ENCODE data around the gene ADPRM.
A peak's percentile ranks its signal among the peaks of the same experiment; 100 is the strongest.
"Not testable (repeated sequence)": the region's sequence is repeated elsewhere in the genome, so short reads cannot be mapped to it uniquely, and the experiment has no call there.

The ADPRM gene

DNA sequence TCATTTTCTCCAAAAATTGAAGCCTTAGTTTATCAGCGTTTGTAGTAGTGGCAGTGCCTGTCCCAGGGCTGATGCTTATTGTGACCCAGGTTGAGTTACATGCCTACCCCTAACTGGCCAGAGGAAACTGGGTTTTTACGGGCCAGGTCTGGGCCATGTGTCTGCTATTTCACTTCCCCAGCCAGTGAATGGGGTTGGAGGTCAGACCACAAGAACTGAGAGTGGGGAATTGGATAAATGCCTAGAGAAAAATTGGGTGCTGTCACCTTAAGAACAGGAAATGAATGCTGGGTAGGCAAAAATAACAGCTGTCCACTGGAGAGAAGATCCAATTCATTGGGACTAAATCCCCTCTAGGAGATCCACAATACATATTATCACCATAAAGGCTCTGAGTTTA lies 5.2 kb downstream of the ADPRM start:
- DNase-seq: no peak

DNA sequence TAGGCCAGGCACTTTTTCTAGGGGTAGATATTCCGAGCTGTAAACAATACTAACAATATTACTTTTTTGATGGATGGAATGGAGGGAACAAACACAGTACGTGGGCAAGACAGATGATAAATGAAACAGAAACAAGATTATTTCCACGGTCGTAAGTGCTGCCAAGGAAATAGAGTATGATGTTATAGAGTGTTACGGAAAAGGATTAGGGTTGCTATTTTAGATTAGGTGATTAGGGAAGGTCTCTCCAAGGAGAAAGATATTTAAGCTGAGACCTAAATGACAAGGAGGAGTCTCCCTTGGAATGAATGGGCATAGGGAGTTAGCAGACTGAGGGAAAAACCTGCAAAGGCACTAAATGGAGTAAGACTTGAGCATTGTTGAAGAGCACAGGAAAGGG lies 8.3 kb downstream of the ADPRM start:
- no peak for DNase-seq

DNA sequence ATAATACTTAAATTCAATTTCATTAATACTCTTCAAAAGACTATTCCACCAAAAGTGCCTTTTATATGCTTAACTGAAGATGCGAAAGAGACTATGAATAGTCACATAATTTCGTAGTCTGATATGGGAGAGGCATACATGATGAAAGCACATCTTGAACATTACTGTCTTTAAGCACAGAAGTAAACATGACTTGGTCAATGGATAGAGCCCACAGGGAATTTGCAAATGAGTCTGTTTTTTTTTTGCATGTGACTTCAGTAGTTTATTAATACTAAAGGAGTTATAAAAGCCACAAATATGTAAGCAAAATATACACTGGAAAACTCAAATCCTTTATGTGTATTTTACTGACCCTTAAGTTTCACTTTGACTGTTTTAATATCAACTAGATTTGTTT lies 15.9 kb downstream of the ADPRM start:
- no peak for DNase-seq

DNA sequence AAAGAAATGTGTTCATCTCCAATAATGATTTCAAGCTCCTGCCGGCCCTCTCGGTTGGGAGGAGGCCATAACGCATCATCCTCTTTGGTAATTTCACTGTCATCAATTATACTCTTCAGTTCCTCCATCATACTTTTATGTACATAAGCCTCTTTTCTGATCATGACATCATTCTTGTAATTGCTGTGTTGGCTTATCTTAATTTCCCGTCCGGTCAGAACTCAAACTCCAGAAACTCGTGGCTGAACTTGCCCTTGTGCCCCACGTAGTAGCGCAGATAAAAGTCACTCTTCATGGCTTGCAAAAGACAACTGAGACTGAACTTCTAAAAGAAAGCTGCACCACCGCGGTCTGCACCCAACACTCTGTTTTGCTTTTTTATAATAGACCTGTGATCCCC lies 18.8 kb downstream of the ADPRM start:
- no peak for DNase-seq

DNA sequence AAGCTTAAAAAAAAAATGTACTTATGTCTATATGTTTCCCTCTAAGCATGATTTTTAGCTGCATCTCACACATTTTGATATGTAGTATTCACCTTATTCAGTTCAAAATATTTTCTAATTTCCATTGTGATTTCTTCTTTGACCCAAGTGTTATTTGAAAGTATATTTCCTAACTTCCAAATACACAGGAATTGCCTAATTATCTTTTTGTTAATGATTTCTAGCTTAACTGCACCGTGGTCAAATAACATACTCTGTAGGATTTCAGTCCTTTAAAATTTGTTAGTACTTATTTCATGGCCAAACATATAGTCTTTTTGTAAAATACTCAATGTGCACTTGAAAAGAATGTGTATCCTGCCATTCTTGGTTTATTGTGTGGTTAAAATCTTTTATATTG lies 21.2 kb downstream of the ADPRM start:
- DNase-seq: no peak

DNA sequence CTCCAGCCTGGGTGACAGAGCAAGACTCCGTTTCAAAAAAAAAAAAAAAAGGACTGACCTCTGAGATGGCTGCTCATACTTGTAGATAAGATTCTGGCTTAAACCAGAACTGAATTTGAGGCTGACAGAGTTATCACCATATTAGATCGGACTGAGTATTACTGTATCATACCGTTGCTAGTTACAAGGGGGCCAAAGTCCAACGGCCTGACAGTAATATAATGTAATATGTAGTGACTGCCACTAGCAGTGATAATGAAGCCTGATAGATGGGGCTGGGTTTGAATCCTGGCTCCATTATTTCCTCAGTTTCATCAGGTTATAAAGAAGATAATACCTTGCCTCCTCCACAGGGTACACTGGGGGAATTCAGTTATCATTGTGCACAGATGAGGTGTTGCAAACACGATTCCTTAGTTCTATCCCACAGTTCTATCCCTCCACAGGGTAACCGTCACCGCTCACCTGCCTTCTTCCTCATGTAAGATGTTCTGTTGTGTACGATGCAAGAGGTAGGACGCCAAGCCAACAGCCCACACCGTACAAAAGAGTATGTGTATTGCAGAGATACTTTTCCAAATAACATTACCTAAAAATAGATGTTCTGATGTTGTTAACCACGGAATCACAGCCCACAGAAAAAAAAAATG lies 27.3 kb downstream of the ADPRM start:
- no peak for DNase-seq

DNA sequence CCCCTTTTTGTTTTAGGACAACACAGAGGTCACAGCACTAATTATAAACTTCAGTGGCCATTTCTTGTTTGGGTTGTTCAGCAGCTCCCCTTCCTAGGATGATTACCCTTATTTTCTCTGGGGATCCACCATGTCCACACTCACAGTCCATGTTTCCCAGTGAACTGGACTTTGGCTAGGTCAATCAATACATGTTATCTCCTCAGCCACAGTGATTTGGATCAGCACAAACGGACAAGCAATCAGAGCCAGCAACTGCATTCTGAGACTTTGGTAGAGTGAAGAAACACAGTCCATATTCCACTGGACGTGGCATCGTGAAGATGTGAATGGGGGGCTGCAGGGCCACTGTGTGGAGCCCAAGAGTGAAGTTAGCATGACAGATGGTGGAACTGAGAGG lies 27.9 kb downstream of the ADPRM start:
- no peak for DNase-seq

DNA sequence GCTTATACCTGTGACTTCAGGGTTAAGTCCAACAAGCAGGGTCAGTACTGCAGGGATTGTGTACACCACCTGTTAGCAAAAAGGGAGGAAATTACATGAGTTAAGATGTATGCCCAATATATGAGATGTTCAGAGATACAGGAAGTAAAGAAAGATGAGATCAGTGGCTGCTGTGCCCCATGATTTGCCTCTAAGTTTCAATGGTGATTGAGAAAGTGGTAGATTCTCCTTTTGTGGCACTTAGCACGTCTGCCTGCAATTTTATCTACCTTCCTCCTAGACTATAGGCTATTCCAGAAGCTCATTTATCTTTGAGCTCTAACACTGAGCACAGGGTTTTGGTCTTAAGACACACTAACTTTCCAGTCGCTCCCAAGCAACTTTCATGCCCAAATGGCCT lies 28.8 kb downstream of the ADPRM start:
- no peak for DNase-seq

DNA sequence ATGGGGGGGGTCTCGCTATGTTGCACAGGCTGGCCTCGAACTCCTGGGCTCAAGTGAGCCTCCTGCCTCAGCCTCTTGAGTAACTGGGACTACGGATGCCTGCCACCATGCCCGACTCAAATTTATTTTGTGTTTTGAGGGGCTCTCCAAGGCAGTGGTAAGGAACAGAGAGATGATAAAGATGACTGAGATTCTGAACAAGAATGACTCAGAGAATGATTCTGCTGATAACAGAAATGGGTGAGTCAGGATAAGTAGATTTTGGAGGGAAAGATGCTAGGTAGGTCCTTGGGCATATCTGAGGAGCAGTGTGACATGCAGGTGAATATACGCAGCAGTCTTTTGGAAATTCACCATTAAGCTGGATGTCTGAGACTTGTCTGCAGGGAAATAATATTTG lies 29.8 kb downstream of the ADPRM start:
- DNase-seq: no peak

DNA sequence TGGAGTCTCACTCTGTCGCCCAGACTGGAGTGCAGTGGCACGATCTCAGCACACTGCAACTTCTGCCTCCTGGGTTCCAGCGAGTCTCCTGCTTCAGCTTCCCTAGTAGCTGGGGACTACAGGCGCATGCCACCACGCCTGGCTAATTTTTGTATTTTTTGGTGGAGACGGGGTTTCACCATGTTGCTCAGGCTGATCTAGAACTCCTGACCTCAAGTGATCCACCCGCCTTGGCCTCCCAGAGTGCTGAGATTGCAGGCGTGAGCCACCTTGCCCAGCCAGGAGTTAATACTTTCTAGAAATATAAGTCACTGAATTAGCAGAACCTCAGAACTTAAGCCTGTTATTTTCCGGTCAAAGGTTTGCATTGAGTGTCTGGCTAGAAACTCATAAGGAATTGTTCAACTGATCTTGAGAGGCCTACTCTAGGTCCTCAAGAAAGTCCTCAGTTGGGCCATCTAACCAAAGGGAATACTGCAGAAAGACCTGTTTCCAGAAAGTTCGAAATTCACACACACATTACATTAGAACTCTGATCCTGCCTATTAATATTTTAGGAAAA lies 31.0 kb downstream of the ADPRM start:
- DNase-seq: no peak

DNA sequence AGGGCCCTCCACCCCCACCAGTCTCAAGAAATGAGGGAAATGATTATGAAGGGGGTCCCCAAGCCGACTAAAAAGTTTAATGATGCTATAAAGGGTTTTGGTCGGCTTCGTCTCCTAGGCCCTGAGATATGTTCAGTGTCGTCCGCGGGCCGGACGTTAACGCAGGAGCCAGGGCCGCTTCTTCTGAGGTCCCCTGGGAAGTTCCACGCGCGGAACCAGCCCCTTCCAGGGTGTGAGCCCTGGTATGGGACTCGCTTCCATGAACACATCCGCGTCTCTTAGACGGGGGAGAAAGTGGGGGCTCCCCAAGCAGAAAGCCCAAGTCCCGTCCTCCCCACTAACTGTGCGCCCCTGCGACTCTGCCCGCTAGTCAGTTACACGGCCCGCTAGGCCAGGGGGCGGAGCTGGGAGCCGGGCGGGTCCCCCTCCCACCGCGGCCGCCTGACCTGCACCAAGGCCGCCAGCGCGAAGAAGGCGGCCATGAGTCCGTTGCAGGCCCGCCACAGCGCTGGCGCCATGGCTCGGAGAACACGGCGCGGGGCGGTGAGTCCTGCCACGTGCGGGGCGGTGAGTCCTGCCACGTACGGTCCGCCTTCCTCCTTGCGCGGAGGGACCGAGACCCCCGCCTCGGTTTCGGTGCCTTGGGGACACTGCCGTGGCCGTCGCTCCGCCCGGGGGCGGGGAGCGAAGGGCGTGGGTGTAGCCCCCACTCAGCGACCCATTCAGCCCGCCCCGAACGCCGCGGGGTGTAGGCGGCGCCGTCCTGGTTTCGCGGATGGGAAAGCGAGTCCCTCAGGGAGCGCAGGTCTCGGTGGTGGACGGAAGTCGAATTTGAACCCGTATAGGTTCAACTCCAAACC lies 32.2 kb downstream of the ADPRM start, which contains the start of gene TMEM220:
TSS of gene TMEM220 (minus strand) at position 690 of the 860 bp plus-strand sequence. CDS start at position 518, 172 bp downstream.
- no peak for DNase-seq

DNA sequence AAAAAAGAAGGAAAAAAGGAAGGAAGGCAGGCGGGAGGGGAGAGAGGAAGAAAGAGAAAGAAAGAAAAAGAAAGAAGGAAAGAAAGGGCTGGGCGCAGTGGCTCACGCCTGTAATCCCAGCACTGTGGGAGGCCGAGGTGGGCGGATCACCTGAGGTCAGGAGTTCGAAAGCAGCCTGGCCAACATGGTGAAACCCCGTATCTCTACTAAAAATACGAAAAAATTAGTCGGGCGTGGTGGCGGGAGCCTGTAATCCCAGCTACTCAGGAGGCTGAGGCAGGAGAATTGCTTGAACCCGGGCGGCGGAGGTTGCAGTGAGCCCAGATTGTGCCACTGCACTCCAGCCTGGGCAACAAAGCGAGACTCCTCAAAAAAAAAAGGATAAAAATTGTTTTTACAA lies 32.9 kb downstream of the ADPRM start:
- not testable (repeated sequence) for DNase-seq

DNA sequence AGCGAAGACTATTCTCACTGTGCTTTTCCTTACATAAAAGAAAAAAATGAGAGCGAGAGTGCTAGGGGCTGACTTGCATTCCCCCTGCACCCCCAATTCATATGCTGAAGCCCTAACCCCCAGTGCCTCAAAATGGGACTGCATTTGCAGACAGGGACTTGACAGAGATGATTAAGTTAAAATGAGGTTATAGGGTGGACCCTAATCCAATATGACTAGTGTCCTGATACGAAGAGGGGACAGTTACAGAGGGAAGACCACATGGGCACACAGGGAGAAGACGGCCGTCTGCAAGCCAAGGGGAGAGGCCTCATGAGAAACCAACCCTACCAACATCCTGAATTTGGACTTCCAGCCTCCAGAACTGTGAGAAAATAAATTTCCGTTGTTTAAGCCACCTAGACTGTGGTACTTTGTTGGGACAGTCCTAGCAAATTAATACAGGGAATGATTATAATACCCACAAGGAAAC lies 34.0 kb downstream of the ADPRM start:
- DNase-seq: no peak

DNA sequence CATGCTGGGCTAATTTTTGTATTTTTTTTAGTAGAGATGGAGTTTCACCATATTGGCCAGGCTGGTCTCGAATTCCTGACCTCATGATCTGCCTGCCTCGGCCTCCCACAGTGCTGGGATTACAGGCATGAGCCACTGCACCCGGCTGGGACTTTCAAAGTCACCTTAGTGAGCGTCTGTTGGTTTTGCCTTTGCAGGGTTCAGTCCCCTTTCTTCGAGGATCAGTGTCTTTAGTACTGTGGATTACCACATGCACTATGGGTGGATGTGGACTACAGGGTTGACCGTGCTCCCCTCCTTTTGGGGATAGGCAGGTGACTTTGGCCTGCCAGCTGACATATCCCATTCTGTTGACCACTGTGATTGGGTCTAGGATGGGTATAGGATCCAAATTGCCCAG lies 34.7 kb downstream of the ADPRM start:
- not testable (repeated sequence) for DNase-seq

DNA sequence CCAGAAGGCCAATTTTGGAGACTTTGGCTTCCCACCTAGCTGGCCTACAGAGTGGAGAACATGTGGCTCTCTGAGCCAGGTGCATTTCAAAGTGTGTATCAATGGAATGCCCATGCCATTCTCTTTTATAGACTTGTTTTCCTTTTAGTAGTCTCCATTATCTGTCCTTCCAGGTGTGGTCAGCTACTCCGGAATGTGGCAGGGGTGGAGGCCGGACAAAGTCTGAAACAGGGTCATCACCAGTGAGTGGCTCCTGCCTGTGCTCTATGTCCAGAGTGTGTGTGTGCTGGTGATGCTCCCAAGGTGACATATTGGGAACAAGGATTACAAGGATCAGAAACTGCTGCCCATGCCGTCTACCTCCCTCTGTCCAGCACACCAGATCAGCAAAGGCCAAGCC lies 36.3 kb downstream of the ADPRM start:
- no peak for DNase-seq

DNA sequence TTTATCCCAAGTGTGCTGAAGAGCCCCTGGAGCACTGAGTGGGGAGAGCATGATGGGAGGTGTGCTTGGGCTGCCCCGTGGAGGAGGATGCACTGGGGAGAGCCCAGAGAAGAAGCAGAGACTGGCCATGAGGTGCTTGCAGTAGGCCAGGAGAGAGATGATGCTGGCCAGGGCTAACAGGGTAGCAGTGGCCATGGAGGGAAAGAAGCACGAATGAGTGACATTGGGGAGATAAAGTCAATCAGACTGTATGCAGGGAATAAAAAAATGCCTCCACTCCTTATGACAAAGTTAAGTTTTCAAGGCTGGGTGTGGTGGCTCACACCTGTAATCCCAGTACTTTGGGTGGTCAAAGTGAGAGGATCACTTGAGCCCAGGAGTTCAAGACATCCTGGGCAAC lies 37.9 kb downstream of the ADPRM start:
- DNase-seq: no peak

DNA sequence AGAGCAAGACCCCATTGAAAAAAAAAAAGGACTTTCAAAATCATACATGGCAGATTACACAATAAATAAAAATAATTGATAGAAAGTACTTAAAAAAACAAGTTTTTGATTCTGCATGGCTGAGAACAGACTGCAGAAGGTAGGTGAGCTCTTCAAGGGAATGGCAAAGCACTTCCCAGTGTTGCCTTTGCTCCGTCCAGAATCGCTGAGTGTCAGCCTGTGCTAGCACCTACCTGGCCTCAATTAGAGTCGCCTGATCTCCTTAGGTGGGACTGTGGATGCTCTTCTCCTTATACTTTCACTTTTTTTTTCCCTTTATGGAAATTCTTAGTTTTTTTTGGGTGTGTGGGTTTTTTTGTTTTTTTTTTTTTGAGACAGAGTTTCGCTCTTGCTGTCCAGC lies 38.4 kb downstream of the ADPRM start:
- DNase-seq: no peak

DNA sequence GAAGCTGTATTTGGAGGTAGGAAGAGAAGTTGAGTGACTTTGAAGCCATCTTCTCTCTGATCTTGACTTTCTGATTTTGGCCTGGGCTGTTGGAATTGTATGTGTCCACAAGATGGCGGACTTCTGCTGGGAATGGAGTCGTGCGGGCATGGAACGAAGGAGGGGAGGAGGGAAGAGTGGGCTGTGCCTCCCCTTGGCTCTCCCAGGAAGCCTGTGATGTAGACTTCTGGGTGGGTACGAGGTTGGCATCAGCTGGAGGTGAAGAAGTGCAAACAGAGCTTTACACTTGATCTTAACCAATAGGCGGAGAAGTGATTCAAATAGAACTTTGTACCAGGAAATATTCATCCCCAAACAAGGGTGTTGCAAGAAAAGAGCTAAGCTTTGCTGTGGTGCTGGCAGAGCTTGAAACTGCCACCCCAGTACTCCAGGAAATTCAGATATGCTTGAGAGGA lies 39.8 kb downstream of the ADPRM start:
- peak; percentile 27 for DNase-seq

DNA sequence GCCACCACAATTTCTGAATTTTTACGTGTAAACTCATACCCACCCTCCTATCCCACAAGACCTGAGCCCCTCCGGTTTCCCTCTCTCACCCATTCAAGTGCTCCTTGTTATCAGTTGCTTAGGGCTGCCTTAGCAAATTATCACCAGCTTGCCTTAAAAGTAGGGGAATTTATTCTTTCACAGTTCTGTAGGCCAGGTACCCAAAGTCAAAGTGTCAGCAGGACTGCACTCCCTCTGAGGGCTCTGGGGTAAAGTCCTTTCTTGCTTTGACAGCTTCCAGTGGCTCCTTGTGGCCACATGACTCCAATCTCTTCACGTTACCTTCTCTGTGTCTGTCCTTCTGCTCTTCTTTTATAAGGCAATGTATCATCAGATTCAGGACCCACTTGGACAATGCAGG lies 40.3 kb downstream of the ADPRM start:
- DNase-seq: no peak

DNA sequence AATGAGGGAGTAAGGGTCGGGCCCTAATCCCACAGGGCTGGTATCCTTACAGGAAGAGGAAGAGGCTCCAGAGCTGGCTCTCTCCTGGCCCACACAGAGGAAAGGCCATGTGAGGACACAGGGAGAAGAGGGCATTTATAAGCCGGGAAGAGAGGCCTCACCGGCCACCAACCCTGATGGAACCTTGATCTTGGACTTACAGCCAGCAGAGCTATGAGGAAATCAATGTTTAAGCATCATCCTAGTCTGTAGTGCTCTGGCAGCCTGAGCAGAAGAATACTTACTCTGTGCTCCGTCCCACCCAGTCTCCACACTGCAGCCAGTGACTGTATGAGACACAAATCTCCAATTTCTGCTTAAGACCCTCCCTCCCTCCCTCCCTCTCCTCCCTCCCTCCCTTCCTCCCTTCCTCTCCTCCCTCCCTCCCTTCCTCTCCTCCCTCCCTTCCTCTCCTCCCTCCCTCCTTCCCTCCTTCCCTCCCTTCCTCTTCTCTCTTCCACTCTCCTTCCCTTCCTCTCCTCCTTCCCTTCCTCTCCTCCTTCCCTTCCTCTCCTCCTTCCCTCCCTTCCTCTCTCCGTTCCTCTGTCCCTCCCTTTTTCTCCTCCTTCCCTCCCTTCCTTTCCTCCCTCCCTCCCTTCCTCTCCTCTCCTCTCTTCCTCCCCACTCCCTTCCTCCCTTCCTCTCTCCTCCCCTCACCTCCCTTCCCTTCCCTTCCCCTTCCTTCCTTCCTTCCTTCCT lies 41.3 kb downstream of the ADPRM start:
- DNase-seq: no peak

DNA sequence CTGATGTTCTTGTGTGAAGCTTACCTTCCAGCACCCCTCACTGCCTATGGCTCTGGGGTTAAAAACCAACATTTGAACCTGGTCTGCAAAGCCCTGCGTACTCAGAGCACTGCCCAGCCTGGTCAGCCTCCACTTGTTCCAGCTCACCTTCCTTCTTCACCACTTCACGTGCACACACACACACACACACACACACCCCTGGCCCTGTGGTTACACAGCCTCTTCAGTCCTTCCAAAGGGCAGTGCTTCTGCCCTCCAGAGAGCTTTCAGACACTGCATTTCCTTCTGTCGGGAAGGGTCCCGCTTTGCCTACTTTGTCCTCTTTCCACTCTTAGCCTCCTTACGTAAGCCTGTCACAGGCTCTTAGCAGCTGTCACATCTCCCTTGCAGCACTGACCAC lies 42.0 kb downstream of the ADPRM start:
- DNase-seq: no peak

DNA sequence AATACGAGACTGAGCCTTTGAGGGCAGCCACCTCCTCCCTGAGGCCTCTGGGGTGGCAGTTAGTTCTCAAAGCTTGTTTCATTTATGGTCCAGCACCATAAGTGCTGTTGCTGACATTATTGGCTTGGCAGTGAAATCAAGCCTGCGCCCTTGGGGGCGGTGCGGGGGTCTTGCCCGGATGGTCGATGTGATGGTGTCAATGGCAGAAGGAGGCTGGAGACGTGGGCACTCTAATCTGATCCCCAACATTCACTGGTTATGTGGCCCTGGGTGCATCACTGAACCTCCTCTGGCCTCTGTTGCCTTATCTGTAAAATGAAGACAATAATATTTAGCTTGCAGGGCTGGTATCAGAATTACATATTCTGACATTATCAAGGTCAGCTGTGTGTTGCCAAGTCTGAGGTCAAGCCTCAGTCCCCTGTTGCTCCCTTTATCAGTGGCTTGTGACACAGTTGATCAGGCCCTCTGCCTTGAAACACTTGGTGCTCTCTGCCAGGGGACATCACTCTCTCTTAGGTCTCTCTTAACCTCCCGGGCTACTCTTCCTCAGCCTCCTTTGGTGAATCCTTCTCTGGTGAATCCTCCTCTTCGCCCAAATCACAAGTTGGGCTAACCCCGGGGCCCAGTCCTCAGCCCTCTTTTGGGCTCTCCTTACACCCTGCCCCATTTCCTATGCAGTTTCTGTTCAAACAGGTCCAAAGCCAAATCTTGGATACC lies 44.2 kb downstream of the ADPRM start:
- DNase-seq: no peak

DNA sequence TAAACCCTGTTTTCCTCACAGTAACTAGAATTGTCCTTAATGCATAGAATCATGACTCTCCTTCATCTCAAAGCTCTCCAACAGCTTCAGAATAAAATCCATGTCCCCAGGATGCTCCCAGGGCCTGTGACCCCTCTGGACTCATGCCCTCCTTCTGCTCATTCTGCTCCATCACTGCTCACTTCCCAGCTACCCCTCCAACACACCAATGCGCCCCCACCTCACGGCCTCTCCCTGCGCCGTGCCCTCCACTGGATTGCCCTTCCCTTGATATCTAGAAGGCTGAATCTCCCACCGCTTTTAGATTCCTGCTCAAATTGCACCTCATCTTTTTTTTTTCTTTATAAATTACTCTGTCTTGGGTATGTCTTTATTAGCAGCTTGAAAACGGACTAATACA lies 45.0 kb downstream of the ADPRM start:
- no peak for DNase-seq
